Mesenchymal stem cell (in vitro differentiated cells and primary cell): ENCODE data around the gene CLSTN3.

Experiments used
- DNase-seq: peaks from one replicate; pipeline ENCODE4 v3.0.0-alpha.2; 2013
- H2AFZ ChIP-seq: one replicate; pipeline ENCODE4 v1.6.1; 2013; ENCODE audit warnings: low read depth, mild to moderate bottlenecking, control low read depth, inconsistent platforms, low read length, moderate library complexity
- H2AK5ac ChIP-seq: 2 replicates; pipeline ENCODE4 v1.6.1; 2013; ENCODE audit warnings: low read length, moderate library complexity, mild to moderate bottlenecking, inconsistent platforms; ENCODE audit not compliant: severe bottlenecking
- H2BK120ac ChIP-seq: one replicate; pipeline ENCODE4 v1.6.1; 2013; ENCODE audit warnings: low read depth, mild to moderate bottlenecking, inconsistent platforms, low read length, moderate library complexity
- H2BK12ac ChIP-seq, 2 experiments: one replicate each; pipeline ENCODE4 v1.6.1; 2013; ENCODE audit warnings: inconsistent platforms in 2 of 2, low read length in 2 of 2, mild to moderate bottlenecking in 2 of 2, moderate library complexity in 2 of 2, control low read depth in 1 of 2
- H2BK15ac ChIP-seq: one replicate; pipeline ENCODE4 v1.6.1; 2013; ENCODE audit warnings: mild to moderate bottlenecking, low read depth, inconsistent platforms; ENCODE audit not compliant: poor library complexity, severe bottlenecking
- H2BK5ac ChIP-seq: 2 replicates; pipeline ENCODE4 v1.6.1; 2013; ENCODE audit warnings: low read depth, mild to moderate bottlenecking, low read length, control low read depth, inconsistent platforms; ENCODE audit not compliant: poor library complexity, severe bottlenecking
- H3K14ac ChIP-seq, 2 experiments: one replicate each; pipeline ENCODE4 v1.6.1; 2013; ENCODE audit warnings: inconsistent platforms in 2 of 2, low read length in 2 of 2, control low read depth in 1 of 2, mild to moderate bottlenecking in 1 of 2, moderate library complexity in 1 of 2
- H3K18ac ChIP-seq, 2 experiments: one replicate each; pipeline ENCODE4 v1.6.1; 2013; ENCODE audit warnings: inconsistent platforms in 2 of 2, low read length in 2 of 2, control low read depth in 1 of 2, low read depth in 1 of 2, mild to moderate bottlenecking in 1 of 2
- H3K23ac ChIP-seq, 2 experiments: one replicate each; pipeline ENCODE4 v1.6.1; 2013; ENCODE audit warnings: inconsistent platforms in 2 of 2, low read length in 2 of 2, mild to moderate bottlenecking in 2 of 2, moderate library complexity in 2 of 2, control low read depth in 1 of 2
- H3K27ac ChIP-seq: 2 replicates; pipeline ENCODE4 v1.5.1; 2013; ENCODE audit warnings: mild to moderate bottlenecking, moderate library complexity, low read length, control low read depth, inconsistent platforms; ENCODE audit not compliant: poor library complexity, severe bottlenecking
- H3K27me3 ChIP-seq, 2 experiments: 2 replicates each; pipeline versions ENCODE4 v1.6.1 to v1.7.0; 2013; ENCODE audit warnings: low read length in 2 of 2, mild to moderate bottlenecking in 2 of 2, moderate library complexity in 2 of 2, control low read depth in 1 of 2, inconsistent platforms in 1 of 2; ENCODE audit not compliant: control insufficient read depth in 1 of 2, insufficient read depth in 1 of 2
- H3K36me3 ChIP-seq, 2 experiments: 2 replicates each; pipeline versions ENCODE4 v1.6.1 to v1.7.0; 2013; ENCODE audit warnings: low read length in 2 of 2, control low read depth in 1 of 2, inconsistent platforms in 1 of 2, low read depth in 1 of 2, mild to moderate bottlenecking in 1 of 2; ENCODE audit not compliant: insufficient read depth in 2 of 2, control insufficient read depth in 1 of 2
- H3K4ac ChIP-seq, 2 experiments: one replicate each; pipeline ENCODE4 v1.6.1; 2013; ENCODE audit warnings: inconsistent platforms in 2 of 2, low read length in 2 of 2, mild to moderate bottlenecking in 2 of 2, moderate library complexity in 2 of 2, control low read depth in 1 of 2, low read depth in 1 of 2
- H3K4me1 ChIP-seq: 2 replicates; pipeline ENCODE4 v1.6.1; 2013; ENCODE audit warnings: low read depth, low read length, control low read depth; ENCODE audit not compliant: control insufficient read depth, insufficient read depth
- H3K4me2 ChIP-seq: 2 replicates; pipeline ENCODE4 v1.6.1; 2013; ENCODE audit warnings: low read length, mild to moderate bottlenecking, inconsistent platforms; ENCODE audit not compliant: poor library complexity, severe bottlenecking
- H3K4me3 ChIP-seq, 2 experiments: 2 replicates each; pipeline versions ENCODE4 v1.5.1 to v1.7.0; 2013; ENCODE audit warnings: low read length in 2 of 2, mild to moderate bottlenecking in 2 of 2, control low read depth in 1 of 2, low read depth in 1 of 2; ENCODE audit not compliant: insufficient read depth in 1 of 2
- H3K79me1 ChIP-seq: replicated peaks from 2 replicates; pipeline ENCODE4 v1.6.1; 2013; ENCODE audit warnings: mild to moderate bottlenecking, control low read depth, low read length, inconsistent platforms; ENCODE audit not compliant: poor library complexity, severe bottlenecking
- H3K9ac ChIP-seq: 2 replicates; pipeline ENCODE4 v1.7.0; 2013; ENCODE audit warnings: mild to moderate bottlenecking, low read length, moderate library complexity
- H3K9me3 ChIP-seq: 2 replicates; pipeline ENCODE4 v1.7.0; 2013; ENCODE audit warnings: mild to moderate bottlenecking, low read length; ENCODE audit not compliant: control insufficient read depth
- H4K8ac ChIP-seq: one replicate; pipeline ENCODE4 v1.6.1; 2013; ENCODE audit warnings: inconsistent platforms, mild to moderate bottlenecking, low read length, moderate library complexity
- H4K91ac ChIP-seq: one replicate; pipeline ENCODE4 v1.6.1; 2013; ENCODE audit warnings: mild to moderate bottlenecking, low read length, inconsistent platforms
- WGBS: methylation state at CpG from one replicate; pipeline ENCODE4 v1.1.7; 2013; ENCODE audit warnings: mixed read lengths; 5-methylcytosine and 5-hydroxymethylcytosine counted together

The CLSTN3 gene

GRCh38 chr12:7142056-7142644 is 12.0 kb downstream of the CLSTN3 start:
- Histone ChIP-seq H3K9ac (no peak overlapping the region), H2AK5ac (no peak overlapping the region), H3K4me3 (no peak overlapping the region), H3K4ac (no peak overlapping the region), H4K8ac (no peak overlapping the region), H2BK12ac (no peak overlapping the region), H3K18ac (no peak overlapping the region), H2AFZ (no peak overlapping the region), H3K23ac (no peak overlapping the region), H3K4me2 (no peak overlapping the region), H3K79me1 (no peaks in the 10 kb centered on the region), H3K9me3 (no peaks in the 10 kb centered on the region), H3K14ac (no peak overlapping the region), H3K36me3 (peaks cover 45 to 48% of the 10 kb centered on the region in 2 experiments), H2BK120ac (no peak overlapping the region), H2BK5ac (no peak overlapping the region), H2BK15ac (no peak overlapping the region), H3K27me3 (no peaks in the 10 kb centered on the region), H3K4me1 (peaks cover 3% of the 10 kb centered on the region), H3K27ac (no peak overlapping the region), H4K91ac (no peak overlapping the region)
- DNase-seq = peak; percentile 59
- WGBS = 70% methylated on average over 4 of the region's 5 CpGs

- no peak overlapping the region for H4K91ac ChIP-seq
- no peak overlapping the region for H3K14ac ChIP-seq
- no peaks in the 10 kb centered on the region for H3K9me3 ChIP-seq
- H3K4me3 ChIP-seq = no peak overlapping the region
- no peak overlapping the region for H3K4ac ChIP-seq
- H3K4me2 ChIP-seq = no peak overlapping the region
- H3K79me1 ChIP-seq = no peaks in the 10 kb centered on the region
- H2AK5ac ChIP-seq = no peak overlapping the region
- H2BK5ac ChIP-seq = no peak overlapping the region
- H4K8ac ChIP-seq = no peak overlapping the region
- H2BK15ac ChIP-seq = no peak overlapping the region
- no peak overlapping the region for H2AFZ ChIP-seq
- peaks cover 38 to 45% of the 10 kb centered on the region in 2 experiments for H3K36me3 ChIP-seq
- no peak overlapping the region for H2BK12ac ChIP-seq
- no peak overlapping the region for H2BK120ac ChIP-seq
- no peak overlapping the region for H3K27ac ChIP-seq
- no peak overlapping the region for H3K23ac ChIP-seq
- WGBS = 92% methylated on average over 18 of the region's 18 CpGs
- H3K9ac ChIP-seq = no peak overlapping the region
- no peaks in the 10 kb centered on the region for H3K27me3 ChIP-seq
- no peak for DNase-seq
- H3K4me1 ChIP-seq = peaks cover 3% of the 10 kb centered on the region
- H3K18ac ChIP-seq = no peak overlapping the region
These were observed 12.8 kb downstream of the CLSTN3 start for GRCh38 chr12:7142809-7143465.

- H2BK120ac ChIP-seq = no peak overlapping the region
These were observed 13.4 kb downstream of the CLSTN3 start for GRCh38 chr12:7143564-7143963.

GRCh38 chr12:7144414-7145120 is 14.4 kb downstream of the CLSTN3 start:
- no peak overlapping the region for H2AK5ac ChIP-seq
- no peak overlapping the region for H3K4me2 ChIP-seq
- peaks cover 48 to 52% of the 10 kb centered on the region in 2 experiments for H3K36me3 ChIP-seq
- H4K91ac ChIP-seq = no peak overlapping the region
- no peak overlapping the region for H3K27ac ChIP-seq
- H3K27me3 ChIP-seq = no peaks in the 10 kb centered on the region
- WGBS = 73% methylated on average over 8 of the region's 11 CpGs
- H3K4me1 ChIP-seq = peaks cover 3% of the 10 kb centered on the region
- no peak overlapping the region for H3K14ac ChIP-seq
- no peak overlapping the region for H2BK120ac ChIP-seq
- H2BK15ac ChIP-seq = no peak overlapping the region
- no peaks in the 10 kb centered on the region for H3K9me3 ChIP-seq
- H2AFZ ChIP-seq = no peak overlapping the region
- H3K9ac ChIP-seq = peak overlapping the region; percentile 64
- no peak overlapping the region for H3K4me3 ChIP-seq
- peak; percentile 50 for DNase-seq
- H3K4ac ChIP-seq = no peak overlapping the region
- H2BK5ac ChIP-seq = no peak overlapping the region
- H4K8ac ChIP-seq = no peak overlapping the region
- H3K23ac ChIP-seq = no peak overlapping the region
- no peaks in the 10 kb centered on the region for H3K79me1 ChIP-seq
- H2BK12ac ChIP-seq = no peak overlapping the region
- no peak overlapping the region for H3K18ac ChIP-seq

More at GRCh38 chr12:7143564-7143963, 13.4 kb downstream of the CLSTN3 start:
- H3K79me1 ChIP-seq = no peaks in the 10 kb centered on the region
- no peak overlapping the region for H4K8ac ChIP-seq
- H2BK12ac ChIP-seq = no peak overlapping the region
- 90% methylated on average over 7 of the region's 7 CpGs for WGBS
- H3K4ac ChIP-seq = no peak overlapping the region
- no peak overlapping the region for H2BK5ac ChIP-seq
- peaks cover 3% of the 10 kb centered on the region for H3K4me1 ChIP-seq
- no peak overlapping the region for H2AFZ ChIP-seq
- H3K14ac ChIP-seq = no peak overlapping the region
- no peak for DNase-seq
- H2AK5ac ChIP-seq = no peak overlapping the region
- no peaks in the 10 kb centered on the region for H3K27me3 ChIP-seq
- H3K18ac ChIP-seq = no peak overlapping the region
- peaks cover 38 to 50% of the 10 kb centered on the region in 2 experiments for H3K36me3 ChIP-seq
- no peak overlapping the region for H3K4me3 ChIP-seq
- no peaks in the 10 kb centered on the region for H3K9me3 ChIP-seq
- H3K9ac ChIP-seq = no peak overlapping the region
- H4K91ac ChIP-seq = no peak overlapping the region
- H3K23ac ChIP-seq = no peak overlapping the region
- no peak overlapping the region for H2BK15ac ChIP-seq
- H3K4me2 ChIP-seq = no peak overlapping the region
- no peak overlapping the region for H3K27ac ChIP-seq
